Stimulated activated CD4-positive, alpha-beta T cell treated with anti-CD3 and anti-CD28 coated beads, Interleukin-1b, Interleukin-23, amount 100 ng/mL, for 48 hours (primary cell): Measurements from ENCODE around the gene RPS6KA5.
"Not testable (repeated sequence)": the region's sequence is repeated elsewhere in the genome, so short reads cannot be mapped to it uniquely, and the experiment has no call there.

ENCODE experiments used
- DNase-seq: peaks from one replicate; pipeline ENCODE4 v3.0.0-alpha.2; 2020

The RPS6KA5 gene

DNA sequence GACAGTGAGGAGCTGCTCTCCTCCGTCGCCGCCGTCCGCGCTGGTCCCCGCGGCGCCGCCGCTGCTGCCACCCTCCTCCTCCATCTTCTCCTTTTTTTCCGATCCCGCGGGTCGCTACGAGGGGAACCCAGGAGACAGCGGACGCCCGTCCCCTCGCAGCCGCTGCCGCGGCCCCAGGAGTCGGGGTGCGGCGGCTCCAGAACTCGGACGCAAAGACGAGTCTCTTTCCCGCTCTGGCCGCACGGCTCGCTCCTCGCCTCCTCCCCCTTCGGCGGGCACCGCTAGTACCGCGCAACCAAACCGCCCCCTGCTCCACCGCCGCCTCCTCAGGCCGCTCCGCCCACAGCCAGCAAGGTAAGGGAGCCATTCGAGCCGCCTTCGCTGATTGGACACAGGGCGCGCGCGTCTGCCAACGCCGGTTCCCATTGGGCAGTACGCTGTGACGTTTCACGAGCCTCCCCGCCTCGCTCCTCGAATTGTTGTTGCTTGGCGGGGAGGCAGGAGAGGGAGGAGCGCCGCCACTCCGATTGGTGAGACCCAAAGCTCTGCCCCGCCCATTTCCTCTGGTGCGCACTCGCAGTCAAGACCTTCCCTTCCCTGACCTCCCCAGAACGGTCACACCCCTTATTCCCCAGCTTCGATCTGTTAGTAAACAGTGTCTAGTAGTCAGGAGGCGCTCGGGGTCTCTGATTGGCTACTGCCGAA is at the start of gene RPS6KA5:
Gene RPS6KA5, minus strand, starts transcription at position 291 of the 705 bp plus-strand sequence. Its CDS starts 207 bp downstream, at position 84.
- DNase-seq, result peak; percentile 100

DNA sequence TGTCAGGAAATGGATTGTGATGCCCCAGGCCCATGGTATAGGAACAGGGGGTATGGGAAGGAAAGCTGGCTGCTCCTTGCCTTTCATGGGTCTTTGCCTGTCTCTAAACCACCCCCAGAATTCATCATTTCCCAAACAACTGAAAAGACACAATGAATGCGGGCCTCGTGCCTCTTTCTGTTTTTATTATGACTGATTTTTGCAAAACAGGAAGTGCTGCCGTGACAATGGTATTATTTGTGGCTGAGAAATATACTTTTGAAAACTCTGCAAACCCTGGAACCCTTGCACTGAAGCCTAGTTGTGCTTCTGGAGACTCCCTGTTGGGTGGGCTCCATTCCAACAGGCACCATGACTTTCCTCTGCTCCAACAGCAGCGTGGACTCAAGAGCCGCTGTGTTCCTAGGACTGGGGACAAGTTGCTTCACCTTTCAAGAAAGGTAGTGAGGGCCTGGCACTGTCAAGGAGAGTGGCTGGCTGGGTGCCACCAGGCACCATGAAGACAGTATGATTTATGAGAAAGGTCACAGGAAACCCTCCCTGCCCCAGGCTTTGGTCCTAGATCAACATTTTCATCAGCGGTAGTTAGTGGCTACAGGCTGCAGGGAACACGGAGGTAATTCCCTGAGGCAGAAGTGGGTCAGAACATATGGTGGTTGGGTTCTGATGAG is 48.6 kb upstream of the RPS6KA5 start:
- DNase-seq, result peak; percentile 25

DNA sequence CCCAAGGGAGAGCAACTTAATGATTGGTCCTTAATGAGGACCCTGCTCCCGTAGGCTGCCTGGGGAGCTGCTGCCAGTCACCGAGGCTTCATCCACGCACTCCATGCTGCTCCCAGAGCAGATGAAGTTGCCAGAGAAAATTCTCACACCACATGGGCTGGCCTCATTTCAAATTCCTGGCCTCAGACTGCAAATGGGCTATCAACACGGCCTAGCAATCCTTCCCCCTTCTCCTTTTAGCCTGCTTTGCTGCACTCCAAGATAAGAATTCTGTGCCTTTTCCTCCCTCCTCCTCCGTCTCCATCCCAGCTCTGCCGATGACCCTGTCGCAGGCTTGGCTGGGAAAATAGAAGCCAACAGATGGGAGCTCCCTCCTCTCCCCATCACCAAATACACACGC is 42.7 kb upstream of the RPS6KA5 start:
- no peak for DNase-seq

DNA sequence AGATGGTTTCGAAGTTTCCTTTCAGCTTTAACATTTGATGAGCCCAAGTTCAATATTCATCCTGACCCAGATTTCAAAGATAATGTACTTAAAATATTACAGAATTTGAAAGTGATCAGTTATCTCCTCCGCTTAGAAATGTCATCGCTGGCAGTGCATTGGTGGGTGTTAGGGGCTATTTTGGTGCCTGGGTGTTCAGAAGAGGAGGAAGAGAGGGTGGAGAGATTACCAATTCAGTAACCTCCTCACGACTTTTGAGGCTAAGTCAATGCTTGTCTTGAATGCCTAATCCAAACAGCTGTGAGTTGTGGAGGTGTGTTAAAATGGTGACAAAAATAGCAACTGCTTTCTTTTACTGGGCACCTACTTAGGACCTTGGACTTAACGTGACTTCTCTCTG is 39.7 kb upstream of the RPS6KA5 start:
- no peak for DNase-seq

DNA sequence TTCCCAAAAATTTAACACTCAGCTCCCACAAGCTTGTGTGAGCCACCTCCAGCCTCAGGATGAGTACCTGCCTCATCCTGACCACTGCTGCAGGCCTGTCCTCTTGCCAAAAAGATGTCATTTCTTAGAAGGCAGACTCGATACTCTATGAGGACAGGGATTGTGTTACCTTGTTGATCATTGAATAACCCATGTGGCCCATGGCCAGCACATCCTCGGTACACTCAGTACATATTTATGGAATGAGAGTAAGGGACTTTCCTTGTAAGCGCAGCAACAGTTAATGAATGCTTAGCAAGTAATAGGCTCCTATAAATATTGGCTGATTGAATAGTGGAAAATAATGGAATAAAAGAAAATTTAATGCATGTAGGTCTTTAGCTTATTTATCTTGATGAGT is 38.1 kb upstream of the RPS6KA5 start:
- no peak for DNase-seq

DNA sequence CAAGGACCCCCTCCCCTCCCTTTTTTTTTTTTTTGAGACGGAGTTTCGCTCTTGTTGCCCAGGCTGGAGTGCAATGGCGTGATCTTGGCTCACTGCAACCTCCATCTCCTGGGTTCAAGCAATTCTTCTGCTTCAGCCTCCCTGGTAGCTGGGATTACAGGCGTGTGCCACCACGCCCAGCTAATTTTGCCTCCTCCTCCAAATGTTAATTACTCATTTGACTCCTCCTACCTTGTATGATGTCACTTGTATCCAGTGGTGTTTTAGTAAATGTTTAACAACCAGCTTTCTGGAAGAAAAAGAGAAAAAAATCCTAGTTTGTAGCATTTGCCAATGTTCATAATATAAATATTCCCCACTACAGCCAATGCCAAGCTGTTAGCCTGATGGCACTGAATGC is 37.2 kb upstream of the RPS6KA5 start:
- not testable (repeated sequence) for DNase-seq

DNA sequence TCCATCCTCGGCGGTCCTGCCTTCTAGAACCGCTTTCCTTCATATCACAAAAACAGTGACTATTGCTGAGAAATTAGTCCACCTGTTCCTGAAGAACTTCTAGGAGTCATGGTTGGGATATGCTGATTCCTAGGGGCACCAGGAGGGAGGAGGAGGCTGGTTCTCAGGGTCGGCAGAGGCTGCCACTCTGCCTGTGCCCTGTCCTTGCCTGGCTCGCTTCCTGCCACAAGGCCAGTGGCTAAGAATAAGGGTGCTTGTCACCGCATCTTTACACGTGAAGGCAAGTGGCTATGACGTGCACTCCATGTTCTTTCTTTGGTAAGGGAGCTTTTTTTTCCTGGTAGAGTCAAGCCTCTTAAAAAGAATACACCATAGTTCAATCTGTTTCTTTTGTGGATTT is 34.7 kb upstream of the RPS6KA5 start:
- no peak for DNase-seq

DNA sequence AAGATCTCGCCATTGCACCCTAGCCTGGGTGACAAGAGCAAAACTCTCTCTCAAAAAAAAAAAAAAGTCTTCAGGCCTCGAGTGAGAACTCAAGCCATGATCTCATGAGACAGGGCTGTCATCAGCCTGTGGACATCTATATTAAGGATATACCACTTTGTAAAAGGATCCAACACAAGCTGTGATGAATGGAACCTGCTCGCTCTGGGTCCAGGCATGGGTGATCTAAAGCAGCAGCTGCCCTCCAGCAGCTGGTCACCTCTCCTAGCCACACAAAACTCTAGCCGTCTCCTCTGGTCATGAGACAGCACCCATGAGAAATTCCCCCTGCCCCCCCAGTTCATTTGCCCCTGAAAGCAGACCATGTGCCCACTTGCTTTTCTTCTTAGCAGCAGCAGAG is 34.3 kb upstream of the RPS6KA5 start:
- DNase-seq, result no peak

DNA sequence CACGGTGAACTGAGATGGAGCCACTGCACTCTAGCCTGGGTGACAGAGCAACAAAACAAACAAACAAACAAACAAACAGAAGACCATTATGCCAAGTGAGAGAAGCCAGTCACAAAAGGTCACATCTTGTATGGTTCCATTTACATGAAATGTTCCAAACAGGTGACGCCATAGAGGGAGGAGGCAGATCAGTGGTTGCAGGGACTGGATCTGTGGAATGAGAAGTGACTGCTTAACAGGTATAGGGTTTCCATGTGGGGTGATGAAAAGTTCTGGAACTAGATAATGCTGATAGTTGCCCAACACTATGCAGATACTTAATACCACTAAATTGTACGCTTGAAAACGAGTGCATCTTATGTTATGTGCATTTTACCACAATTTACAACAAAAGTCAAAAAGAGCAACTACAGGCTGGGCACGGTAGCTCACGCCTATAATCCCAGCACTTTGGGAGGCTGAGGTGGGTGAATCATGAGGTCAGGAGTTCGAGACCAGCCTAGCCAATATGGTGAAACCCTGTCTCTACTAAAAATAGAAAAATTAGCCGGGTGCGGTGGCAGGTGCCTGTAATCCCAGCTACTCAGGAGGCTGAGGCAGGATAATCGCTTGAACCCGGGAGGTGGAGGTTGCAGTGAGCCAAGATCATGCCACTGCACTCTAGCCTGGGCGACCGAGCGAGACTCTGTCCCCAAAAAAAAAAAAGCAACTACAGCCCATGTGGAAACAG is 33.5 kb upstream of the RPS6KA5 start:
- DNase-seq, result not testable (repeated sequence)

DNA sequence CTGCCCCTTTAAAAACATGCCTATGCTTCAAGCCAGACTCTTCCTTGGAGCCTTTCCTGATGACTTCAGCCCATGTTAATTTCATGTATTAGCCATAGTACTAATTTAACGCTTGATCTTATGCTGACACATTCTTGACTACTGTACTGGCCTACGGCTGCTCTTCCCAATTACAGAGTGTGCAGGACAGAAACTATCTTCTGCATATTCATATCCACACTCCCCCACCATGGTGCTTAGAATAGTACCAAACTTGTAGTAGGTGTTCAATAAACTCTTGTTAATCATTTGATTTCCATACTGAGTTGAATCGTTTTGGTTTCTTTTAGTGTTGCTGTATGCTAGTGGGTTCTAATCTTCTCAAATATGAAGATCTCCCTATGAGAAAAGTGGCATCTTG is 31.6 kb upstream of the RPS6KA5 start:
- no peak for DNase-seq

DNA sequence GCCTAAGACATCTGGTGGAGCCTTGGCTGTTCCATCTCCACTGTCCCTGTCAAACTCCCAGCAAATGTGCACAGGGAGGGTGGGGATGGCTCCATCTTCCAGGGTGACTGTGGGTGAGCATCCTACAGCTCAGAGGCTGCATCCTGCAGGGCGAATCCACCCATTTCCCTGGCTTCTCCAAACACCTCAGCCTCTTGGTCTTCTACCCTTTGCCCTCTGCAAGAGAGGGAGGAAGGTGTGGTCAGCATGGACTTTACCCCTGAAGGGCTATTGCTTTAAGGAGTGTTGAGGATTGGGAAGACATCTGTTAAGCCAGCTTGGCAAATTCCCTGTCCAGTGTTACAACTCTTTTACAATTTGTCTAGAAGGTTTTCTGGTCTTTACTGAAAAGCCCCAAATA is 30.3 kb upstream of the RPS6KA5 start:
- DNase-seq, result no peak

DNA sequence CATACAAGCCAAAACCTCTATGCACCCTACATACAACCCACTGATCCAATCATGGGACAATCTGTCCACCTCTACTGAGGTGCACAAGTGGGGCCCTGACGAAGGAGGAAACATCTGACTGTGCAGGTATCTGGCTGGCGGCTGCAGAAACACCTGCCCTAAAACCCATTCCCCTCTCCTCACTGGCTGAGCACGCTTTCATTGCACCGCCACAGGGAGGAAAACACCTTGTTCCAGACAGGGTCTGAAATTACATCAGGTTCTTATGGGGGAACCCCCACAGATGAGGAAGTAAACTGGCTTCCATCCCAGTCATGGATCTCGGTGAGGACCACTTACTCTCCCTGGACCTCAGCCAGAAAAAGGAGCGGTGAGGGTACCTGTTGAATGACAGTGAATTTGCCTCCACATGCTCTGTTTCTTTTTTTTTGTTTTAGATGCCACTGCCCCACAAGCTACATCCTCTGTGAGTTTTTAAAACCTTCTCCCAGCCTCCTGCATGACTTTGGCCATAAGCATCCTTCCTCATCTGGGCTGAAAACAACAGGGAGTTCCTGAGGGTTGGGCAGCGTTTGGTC is 29.6 kb upstream of the RPS6KA5 start:
- DNase-seq, result no peak

DNA sequence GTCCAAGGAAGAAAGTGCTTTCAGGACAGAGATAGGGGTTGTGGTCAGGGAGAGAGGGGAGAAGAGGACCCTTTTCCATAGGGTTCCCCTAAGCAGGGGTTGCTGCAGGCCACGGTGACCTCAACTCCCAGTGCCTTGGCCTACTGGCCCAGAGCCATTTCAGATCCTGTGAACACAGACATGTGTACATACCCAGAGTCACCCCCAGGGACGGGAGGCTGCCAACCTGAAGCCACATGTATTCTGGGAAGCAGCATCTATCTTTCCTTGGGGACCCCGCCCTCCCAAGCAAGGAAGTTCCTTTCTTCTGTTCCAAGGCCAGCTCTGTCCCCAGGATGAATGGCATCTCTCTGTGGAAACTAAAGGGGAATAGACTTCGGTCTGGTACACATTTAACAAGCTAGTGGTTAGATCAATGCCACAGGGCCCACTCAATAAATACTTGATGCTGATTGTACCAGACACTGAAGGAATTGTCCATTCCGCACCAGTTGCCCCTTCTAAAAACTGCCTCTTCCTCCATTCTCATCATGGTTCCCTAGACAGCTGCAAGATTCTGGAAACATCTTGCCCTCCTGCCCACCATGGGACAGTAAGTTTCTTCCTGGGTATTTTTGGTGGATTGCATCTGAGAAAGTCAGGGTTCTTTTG is 28.3 kb upstream of the RPS6KA5 start:
- DNase-seq, result no peak

DNA sequence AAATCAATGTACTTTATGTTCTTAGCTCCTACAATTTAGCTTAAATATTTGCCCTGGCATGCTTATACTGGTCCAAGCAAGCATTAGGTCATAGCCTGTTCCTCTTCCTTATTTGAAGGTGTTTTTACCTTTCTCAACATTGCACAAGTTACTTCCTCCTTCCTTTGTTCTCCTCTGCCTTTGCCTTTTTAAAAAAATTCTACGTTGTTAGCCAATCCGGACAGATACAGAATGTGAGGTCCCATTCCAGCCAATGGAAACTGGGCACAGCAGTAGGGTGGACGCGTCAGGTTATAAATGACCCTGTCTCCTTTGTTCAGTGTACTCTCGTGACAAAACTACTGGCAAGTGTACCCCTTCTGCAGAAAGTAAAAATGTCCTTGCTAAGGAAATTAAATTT is 27.0 kb upstream of the RPS6KA5 start:
- DNase-seq, result not testable (repeated sequence)

DNA sequence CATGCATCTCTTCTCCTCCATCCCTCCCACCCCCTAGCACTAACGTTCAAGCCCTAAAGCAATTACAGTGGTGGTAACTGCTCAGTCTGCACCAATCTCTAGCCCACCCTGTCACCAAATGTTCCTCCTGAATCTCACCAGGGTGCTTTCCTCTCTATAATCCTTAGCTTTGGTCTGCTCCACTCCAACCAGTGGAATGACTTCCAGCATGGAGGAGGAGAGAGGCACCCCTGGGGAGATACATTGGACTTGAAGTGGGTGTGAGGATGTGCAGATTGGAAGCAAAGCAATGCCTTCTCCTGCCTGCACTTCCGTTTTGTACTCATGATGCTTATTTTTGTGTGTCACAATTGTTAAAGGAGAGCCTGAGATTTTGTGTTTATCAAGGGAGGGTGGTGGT is 24.1 kb upstream of the RPS6KA5 start:
- DNase-seq, result no peak

DNA sequence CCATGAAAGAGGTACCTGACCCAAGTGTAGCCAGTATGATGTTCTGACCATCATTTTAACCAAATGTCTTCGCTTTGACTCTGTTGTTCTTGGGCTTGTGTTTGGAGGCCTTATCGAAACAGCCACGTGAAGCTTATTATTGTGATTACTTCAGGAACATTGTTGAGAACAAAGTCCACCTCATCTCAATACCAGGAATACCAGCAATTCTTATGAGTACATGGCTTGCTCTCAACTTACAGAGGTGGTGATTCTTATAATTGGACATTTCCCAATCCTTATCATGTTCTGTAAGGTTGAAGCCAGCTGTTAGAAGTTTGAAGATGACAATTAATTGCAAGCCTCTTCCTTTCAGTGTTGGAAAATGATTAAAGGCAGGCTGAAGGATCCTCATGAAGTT is 21.8 kb upstream of the RPS6KA5 start:
- no peak for DNase-seq

DNA sequence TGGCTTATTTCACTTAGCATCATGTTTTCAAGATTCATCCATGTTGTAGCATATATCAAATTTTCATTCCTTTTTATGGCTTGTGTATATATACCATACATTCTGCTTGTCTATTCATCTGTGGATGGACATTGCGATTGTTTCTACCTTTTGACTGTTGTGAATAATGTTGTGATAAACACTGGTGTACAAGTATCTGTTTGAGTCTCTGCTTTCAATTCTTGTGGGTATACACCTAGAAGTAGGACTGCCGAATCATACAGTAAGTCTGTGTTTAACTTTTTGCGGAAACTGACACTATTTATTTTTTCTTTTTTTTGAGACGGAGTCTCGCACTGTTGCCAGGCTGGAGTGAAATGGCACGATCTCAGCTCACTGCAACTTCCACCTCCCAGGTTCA is 19.6 kb upstream of the RPS6KA5 start:
- no peak for DNase-seq

DNA sequence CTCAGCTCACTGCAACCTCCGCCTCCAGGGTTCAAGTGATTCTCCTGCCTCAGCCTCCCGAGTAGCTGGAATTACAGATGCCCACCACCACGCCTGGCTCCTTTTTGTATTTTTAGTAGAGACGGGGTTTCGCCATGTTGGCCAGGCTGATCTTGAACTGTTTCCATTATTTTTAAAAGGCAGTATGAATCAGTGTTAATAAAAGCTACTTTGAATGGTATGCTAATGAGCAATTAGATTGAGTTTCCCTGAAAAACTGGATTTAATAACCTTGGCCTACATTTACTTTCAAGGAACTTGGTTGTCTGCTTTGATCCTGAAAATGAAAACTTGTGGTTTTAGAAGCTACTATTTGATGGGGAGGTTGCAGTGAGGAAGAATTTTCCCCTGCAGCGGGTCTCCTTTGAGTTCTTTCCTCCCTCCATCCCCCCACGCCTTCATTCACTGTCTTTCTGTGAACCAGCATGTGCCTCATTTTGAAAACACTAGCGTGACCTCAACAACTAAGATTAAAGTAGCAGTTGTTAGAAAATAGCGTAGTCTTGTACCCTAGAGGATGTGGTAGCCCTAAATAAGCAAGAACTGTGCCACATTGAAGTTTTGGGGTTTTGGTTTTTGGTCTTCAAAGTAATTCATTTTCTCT is 17.8 kb upstream of the RPS6KA5 start:
- peak; percentile 53 for DNase-seq

DNA sequence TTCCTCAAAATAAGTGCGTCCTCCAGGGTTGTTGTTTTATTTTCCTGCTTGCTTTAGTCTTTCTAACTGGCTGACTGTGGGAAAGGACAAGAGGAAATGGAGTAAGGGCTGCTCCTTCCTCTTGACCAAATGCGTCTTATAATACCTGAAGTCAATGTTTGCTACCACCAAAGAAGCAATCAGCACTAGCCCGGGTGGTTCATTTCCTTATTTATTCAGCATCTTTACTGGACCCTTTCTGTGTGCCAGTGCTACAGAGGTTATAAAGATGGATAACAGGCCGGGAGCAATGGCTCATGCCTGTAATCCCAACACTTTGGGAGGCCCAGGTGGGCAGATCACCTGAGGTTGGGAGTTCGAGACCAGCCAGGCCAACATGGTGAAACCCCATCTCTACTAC is 15.1 kb upstream of the RPS6KA5 start:
- DNase-seq, result no peak

DNA sequence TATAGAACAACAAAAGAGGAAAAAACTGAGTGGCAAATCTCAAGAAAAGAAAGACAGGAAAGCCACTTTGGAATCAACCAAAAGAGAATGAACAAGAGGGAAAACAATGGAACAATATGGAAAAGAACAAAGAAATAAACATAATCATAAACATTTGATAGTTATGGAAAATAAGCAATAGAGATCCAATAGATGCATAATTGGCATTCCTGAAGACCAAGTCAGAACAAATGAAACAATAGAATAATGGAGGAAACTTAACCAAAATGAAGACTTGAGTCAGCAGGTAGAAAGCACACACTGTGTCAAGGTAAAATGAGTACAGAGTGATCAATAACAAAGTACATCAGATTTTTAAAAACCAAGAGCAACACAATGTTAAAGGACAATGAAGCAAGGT is 10.1 kb upstream of the RPS6KA5 start:
- DNase-seq, result no peak

DNA sequence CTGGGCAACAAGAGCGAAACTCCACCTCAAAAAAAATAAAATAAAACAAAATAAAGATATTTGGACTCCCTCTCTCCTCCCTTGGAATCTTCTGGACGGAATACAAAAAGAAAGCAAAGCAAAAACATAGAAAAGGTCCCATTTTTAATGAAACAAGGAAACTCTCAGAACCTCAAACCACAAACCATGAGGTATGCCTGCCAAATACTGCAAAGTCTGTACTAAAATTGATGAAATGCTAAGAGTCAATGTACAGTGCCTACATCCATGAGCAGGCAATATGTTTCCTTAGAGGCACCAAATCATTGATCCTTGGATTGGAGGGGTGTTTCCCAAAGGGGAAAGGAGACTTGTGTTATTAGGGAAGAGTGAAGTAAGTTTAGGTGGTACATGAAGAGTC is 8.2 kb upstream of the RPS6KA5 start:
- no peak for DNase-seq

DNA sequence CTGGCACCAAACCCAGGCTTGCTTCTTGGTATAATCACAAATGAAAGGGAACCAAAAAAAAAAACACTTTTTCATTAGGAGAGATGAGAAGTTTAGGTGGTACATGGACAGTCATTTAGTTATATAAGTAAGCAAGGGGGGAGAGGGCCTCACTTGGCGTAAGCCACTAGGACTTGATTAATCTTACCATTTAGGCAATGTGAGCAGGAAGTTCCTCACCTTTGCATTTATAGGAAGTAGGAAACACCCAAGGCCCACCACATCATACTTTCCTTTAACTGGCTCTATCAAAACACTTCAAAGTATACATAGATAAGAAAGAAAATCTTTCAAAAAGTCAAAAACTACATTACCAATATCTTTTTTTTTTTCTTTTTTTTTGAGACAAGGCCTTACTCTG is 6.7 kb upstream of the RPS6KA5 start:
- peak; percentile 32 for DNase-seq

DNA sequence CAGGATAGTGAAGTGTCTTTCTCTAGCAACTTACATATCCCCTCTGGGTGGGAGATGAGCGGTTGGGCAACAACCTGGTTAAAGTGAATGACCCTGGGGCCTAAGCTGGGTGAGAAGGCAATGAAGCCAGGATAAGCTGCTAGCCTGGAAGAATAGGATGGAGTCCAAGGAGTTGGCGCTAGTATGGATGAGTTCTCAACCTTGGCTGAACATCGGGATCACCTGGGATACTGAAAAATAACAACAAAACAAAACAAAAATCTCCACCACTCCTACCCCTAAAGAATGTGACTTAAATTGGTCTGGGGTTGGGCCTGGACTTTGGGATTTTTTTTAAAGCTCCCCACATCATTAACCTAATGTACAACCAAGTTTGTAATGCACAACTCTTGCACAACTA is 4.8 kb upstream of the RPS6KA5 start:
- DNase-seq, result no peak
